H1 (cell line): Measurements from ENCODE around the gene TMEM117. TPM values are rescaled to one million over a fixed set of nuclear protein-coding genes. Genes with fewer than 3 reads are reported as not detected.

ENCODE experiments used
- TAF7 ChIP-seq: optimal IDR thresholded peaks from 2 replicates; pipeline ENCODE3; 2011; ENCODE audit warnings: low read depth, mild to moderate bottlenecking, inconsistent platforms, low read length, moderate library complexity, borderline replicate concordance
- USF2 ChIP-seq: IDR thresholded peaks from 2 replicates; pipeline ENCODE4 v1.6.1; 2011; ENCODE audit warnings: low read length, improper control_type of control experiment
- polyA plus RNA-seq, 7 experiments: library from polyadenylated mRNA; depleted of rRNA in 3 of 7; stranded (reverse) in 5 of 7; unstranded in 2 of 7; fragments of >200 nt in 5 of 7; fragments of 200-250 nt in 2 of 7; gene quantifications; 1 replicate in 5 of 7; 2 replicates in 1 of 7; 4 replicates in 1 of 7; pipeline versions ENCODE4 v1.2.1 to v1.2.3, GENCODE V29; 2011 to 2013; ENCODE audit warnings: missing spikeins in 2 of 7, mixed read lengths in 2 of 7
- total RNA-seq: library from RNA; stranded (reverse); fragmentation: NEBNext Ultra II Directional; extraction: Animal tissue kit (Norgen Biotek cat#: 25700); gene quantifications from 2 replicates; pipeline ENCODE4 v1.2.1, GENCODE V29; 2021

Gene TMEM117
- total and polyA plus RNA-seq, 2 of the 8 experiments (the other 6 are each of a cell fraction or from before 2014, with no cell fraction given) = 0.80 to 1.4 TPM

GRCh38 chr12:44117337-44117736 lies 281.5 kb downstream of the TMEM117 start (continued):
- TF ChIP-seq USF2 = no peak
- TF ChIP-seq TAF7 = no peak
